HG03354 (cell line): ENCODE data around the gene STARD9.
A peak's percentile ranks its signal among the peaks of the same experiment; 100 is the strongest.
"Not testable (repeated sequence)": the region's sequence is repeated elsewhere in the genome, so short reads cannot be mapped to it uniquely, and the experiment has no call there.

ENCODE experiments used
- ATAC-seq: cut with Tn5 transposase; IDR thresholded peaks from one replicate; pipeline ENCODE4 v1.9.1; 2021; ENCODE audit warnings: mild to moderate bottlenecking; ENCODE audit not compliant: unreplicated experiment, poor library complexity, severe bottlenecking

The STARD9 gene

DNA sequence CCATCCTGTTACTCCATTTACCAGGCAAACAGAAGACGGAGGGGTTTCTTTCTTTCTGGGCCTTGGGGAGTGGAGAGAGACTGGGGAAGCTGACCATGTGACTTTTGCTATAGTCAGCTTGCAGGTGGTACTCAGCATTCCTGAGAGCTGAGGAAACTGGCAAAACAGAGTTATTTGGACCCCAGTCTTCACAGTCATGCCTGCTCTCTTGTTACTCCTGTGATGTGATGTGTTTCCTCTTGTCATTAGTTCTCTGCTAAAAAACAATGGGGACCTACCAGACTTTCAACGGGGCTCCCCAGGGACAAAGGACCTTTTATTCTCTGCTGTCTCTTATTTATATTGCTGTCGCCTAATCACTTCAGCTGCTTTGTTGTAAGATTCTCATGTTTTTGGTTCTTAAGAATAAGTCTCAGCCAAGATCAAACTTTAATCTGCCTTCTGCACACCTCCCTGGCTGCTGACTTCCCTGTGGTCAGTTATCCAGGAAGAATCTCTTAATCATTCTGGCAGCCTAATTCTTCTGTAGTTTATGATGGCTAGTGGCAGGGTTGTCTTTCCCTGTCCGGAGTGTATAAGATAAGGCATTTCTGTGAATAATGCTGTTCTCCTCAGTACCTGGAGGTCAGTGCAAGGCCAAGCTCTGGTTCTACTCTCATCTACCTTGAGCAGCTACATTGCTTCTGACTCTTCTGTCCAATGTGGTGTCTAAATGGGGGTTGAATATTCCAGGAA lies 8.8 kb downstream of the STARD9 start:
- ATAC-seq, result no peak

GRCh38 chr15:42590619-42591237 lies 15.3 kb downstream of the STARD9 start:
- no peak for ATAC-seq

DNA sequence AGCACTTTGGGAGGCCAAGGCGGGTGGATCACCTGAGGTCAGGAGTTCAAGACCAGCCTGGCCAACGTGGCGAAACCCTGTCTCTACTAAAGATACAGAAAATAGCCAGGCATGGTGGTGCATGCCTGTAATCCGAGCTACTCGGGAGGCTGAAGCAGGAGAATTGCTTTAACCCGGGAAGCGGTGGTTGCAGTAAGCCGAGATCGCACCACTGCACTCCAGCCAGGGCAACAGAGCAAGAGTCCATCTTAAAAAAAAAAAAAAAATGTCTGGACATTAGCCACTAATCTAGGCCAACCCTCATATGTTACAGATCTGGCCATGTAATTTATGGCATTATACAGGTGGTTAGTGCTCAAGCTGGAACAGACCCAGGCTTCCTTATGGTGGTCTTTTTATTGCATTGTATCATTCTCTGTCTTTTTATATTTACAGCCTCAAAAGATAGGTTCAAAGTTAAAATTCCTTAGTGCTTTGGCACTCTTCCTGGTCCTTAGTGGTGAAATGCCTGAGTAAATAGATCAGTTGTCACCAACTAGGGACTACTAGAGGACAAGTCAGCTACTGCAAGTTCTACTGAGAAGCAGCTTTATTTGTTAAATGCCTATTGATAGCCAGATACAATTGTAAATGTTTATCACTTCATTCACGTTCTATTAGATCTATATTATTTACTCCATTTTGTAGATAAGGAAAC lies 16.0 kb downstream of the STARD9 start:
- no peak for ATAC-seq

DNA sequence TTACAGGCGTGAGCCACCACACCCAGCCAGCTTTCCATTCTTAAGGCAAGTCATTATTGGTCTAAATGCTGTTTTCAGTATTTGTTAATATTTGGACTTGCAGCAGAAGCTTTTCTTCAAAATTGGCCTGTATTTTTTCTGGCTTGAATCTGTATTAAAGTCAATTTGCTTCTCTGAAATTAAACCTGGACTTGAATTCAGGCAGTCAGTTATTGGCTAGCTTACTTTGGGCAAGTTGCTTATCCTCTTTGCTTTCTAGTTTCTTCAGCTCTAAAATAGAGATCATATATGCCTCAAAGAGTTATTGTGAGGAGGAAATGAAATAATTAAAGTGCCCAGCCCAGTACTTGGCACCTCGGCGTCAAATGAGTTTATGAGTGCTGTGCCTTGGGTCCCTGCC lies 17.3 kb downstream of the STARD9 start:
- no peak for ATAC-seq

- no peak for ATAC-seq
Measured at GRCh38 chr15:42593143-42593542, 17.7 kb downstream of the STARD9 start.

DNA sequence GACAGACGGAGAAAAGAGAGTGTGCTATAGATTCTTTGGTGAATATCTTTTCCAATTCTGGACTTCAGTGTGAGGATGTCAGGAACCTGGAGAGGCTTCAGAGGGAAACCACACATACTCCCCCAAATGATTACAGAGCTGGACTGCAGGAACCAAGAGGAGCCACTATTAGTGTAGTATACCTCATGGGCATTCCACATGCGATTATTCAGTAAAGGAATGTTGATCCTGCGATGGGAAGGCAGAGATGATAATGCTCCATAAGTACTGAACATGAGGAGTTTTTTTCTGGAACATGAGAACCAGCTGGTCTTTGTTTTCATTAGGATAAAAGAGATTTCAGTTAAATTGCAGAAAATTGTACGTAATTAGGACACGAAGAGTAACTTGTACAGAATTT lies 18.7 kb downstream of the STARD9 start:
- ATAC-seq, result no peak

DNA sequence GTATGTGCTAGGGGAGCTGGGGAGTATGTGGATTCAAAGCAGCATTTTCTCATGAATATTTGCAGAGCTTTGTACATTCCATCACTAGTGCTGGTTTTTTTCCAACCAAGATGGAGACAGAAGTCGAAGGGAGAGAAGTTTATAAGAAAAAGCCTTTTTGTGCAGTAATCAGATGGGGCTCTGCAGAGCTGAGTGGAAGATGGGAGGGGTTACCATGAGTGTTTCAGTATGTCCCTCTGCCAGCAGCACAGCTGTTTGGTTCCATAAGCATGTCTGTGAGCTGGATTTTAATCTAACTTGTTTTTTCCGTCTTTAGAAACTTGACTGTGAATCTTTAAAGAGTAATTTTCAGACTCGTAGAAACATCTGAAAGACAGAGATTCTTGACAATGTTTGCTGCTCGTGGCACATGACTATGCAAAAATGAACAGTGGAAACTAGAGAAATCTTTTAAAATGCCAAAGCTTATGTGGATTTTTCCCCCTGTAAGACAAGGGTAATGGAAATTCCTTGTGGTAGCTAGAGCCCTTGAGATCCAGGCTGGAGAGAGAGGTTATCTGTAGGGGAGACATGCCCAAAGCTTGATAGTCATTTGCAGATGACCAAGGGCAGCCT lies 20.3 kb downstream of the STARD9 start:
- ATAC-seq, result no peak

DNA sequence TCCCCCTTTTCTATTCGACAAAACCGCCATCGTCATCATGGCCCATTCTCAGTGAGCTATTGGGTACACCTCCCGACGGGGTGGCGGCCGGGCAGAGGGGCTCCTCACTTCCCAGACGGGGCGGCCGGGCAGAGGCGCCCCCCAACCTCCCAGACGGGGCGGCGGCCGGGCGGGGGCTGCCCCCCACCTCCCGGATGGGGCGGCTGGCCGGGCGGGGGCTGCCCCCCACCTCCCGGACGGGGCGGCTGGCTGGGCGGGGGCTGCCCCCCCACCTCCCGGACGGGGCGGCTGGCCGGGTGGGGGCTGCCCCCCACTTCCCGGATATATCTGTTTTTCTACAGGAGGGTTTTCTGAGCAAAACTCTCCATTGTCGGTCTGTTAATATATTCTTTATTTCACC lies 25.9 kb downstream of the STARD9 start:
- ATAC-seq, result not testable (repeated sequence)

DNA sequence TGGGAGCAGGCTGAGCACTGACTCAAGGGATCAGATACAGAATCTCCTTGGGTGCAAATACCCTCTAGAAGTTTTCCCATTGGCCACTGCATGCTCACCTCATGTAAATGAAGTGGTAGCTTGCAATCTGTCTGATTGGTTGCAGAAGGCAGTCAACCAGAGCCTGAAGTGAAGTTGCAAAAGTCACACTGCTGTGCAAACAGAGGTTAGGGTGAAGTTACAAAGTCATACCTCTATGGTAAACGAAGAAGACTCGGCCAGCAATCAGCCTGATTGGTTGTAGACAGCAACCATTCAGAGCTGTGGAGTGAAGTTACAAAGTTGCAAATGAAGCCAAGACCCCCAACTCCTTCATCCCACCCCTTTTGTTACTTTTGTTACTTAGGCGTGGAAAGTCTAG lies 27.1 kb downstream of the STARD9 start:
- no peak for ATAC-seq

DNA sequence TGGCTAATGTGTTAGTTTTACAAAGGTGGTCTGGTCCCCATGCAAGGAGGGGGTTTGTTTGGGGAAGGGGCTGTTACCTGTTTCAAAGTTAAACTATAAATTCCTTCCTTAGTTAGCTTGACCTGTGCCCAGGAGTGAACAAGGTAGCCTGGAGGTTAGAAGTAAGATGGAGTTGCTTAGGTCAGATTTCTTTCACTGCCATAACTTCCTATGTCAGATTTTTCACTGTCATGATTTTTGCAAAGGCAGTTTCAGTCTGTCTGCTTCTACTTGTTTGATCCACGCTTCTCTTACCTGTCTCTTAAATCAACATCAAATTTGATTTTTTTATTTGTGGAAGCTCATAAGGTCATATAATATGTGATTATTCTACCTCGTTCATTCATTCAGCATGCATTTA lies 28.6 kb downstream of the STARD9 start:
- no peak for ATAC-seq

- ATAC-seq, result peak; percentile 43
Measured at GRCh38 chr15:42604894-42605744, 29.7 kb downstream of the STARD9 start.

- ATAC-seq, result no peak
Measured at GRCh38 chr15:42605796-42606195, 30.4 kb downstream of the STARD9 start.

- ATAC-seq, result peak; percentile 62
Measured at GRCh38 chr15:42608110-42608531, 32.7 kb downstream of the STARD9 start.

- ATAC-seq, result no peak
Measured at GRCh38 chr15:42608752-42609488, 33.5 kb downstream of the STARD9 start.

DNA sequence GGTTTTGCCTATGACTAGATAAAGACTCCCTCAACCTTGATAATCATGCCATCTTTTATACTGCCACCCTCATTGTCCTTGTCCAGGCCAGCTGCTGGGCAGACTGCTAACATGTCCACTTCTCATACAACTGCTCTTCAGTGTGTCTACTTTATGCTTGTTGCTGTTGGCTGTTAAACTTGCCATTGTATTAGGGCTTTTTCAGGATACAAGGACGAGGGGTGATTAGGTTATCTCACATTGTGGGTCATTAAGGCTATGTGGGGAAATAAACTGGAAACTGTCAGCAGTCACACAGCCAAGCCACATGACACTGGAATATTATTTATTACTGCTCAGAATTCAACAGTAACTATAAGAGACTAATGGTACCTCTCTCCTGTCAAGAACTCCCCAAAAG lies 36.1 kb downstream of the STARD9 start:
- ATAC-seq, result no peak

DNA sequence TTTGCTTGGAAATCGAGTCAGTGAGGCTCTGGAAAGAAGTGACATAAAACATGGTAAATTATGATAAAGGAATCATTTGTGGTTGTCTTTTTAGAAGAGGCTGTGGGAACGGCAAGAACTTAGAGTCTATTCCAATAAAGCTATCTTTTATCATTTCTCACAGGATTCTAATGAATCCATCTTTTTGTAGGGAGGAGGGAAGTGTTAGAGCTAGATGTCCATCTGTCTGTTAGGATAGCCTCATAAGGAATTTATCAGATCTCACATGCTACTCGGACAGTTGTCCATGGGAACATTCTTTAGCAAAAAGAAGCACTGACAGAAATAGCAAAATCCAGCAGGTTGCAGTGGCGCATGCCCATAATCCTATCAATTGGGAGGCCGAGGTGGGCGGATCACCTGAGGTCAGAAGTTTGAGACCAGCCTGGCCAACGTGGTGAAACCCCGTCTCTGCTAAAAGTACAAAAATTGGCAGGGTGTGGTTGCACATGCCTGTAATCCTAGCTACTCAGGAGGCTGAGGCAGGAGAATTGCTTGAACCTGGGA lies 37.0 kb downstream of the STARD9 start:
- no peak for ATAC-seq

GRCh38 chr15:42616107-42616506 lies 40.7 kb downstream of the STARD9 start:
- no peak for ATAC-seq

DNA sequence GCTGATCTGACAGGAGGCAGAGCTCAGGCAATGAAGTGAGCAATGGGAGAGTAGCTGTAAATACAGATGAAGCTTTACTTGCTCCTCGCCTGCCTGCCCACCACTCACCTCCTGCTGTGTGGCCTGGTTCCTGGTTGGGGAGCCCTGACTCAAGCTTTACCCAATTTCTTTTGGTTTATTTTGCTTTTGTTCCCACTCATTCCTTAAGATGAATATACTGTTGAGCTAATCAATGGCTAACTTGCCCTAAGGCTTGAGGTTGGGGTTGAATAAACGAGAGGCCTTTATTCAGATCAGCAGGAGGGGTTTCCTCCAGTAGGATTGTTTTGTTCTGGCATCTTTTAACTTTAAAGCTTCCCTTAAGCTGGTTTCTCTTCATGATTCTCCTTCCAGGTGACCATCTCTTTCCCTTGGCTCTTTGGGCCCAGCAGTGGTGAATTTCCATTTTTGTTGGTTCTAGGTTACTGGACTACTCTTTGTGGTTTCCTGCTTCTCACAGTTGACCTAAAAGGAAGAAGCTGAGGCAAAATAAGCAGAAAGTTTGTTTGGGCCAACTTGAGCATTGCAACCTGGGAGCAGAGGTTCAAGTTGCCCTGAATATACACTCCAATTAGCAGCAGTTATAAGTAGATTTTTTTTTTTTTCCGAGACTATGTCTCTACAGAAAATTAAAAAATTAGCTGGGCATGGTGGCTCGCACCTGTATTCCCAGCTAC lies 44.4 kb downstream of the STARD9 start:
- no peak for ATAC-seq
